DMS153 (cell line): ENCODE measurements around the gene LAMA1.

Experiments
- DNase-seq: peaks from one replicate; lab custom pipeline; 2025; lab: John Stamatoyannopoulos, UW

Gene LAMA1

GRCh38 chr18:7112936-7113335 lies 4.7 kb downstream of the LAMA1 start:
- DNase-seq, result no peak

DNA sequence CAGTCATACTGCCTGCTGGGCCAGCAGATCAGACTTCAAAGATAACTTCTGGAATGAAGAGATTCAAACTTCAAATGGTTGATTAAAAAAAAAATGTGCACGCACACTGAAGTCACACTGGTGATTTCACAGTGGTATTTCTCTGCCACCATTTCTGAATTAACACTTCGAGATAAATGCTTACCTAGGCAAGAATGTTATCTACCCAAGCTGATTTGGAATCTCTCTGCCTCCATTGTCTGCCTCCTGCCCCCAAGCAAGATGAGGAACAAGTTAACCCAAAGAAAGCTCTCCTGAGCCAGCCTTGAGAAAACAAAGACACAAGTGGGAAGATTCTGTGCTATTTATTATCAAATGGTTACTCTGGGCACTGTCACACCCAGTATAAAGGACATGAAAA lies 6.5 kb downstream of the LAMA1 start:
- DNase-seq, result no peak

DNA sequence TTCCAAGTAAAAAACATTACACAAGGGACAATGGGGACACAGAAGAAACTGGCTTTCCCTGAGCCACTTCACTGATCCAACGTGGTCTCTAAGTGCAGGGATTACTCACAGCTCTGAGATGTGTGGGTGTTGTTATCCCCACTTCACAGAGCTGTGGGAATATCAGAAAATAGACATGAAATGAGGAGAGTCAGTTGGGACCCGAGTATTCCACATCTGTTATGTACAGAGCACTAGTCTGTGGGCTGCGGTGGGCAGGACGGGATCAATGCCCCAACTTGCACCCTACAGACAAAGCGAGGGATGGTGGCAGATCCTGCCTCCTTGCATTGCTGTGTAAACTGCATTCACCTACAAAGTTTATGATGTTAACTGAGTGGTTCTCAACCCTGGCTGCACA lies 11.7 kb downstream of the LAMA1 start:
- no peak for DNase-seq

DNA sequence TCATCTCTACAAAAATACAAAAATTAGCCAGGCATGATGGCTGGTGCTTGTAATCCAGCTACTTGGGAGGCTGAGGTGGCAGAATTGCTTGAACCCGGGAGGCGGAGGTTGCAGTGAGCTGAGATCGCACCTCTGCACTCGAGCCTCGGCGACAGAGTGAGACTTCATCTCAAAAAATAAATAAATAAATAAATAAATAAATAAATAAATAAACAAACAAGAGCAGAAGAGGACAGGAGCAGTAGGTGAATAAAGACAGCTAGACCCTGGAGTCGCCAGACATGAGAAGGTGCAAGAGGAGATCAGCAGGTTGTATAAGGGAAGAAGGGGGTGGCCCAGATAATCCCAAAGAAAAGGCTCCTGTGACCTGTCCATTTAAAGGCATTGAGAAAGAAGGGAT lies 12.3 kb downstream of the LAMA1 start:
- no peak for DNase-seq

- DNase-seq, result no peak
These were observed 12.9 kb downstream of the LAMA1 start for GRCh38 chr18:7104649-7105048.

- no peak for DNase-seq
These were observed 15.5 kb downstream of the LAMA1 start for GRCh38 chr18:7102131-7102530.

DNA sequence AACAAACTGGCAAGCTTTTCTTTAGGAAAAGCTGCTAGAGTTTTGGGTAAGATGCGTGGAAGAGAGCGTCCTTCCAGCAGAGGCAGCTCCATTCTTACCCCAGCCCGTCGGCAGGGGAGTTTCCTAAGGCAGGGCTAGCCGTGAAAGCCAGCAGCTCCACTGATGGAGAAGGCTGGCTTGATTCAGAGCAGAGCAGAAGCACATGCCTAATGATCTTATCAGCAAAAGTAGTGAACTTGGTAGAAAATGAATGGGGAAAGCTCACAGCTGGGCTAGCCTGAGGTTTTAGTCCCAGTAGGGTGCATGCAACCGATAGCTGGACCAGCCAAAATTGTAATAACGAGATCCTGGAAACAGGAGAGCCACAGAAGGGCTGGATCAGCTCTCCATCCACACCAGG lies 20.8 kb downstream of the LAMA1 start:
- no peak for DNase-seq

DNA sequence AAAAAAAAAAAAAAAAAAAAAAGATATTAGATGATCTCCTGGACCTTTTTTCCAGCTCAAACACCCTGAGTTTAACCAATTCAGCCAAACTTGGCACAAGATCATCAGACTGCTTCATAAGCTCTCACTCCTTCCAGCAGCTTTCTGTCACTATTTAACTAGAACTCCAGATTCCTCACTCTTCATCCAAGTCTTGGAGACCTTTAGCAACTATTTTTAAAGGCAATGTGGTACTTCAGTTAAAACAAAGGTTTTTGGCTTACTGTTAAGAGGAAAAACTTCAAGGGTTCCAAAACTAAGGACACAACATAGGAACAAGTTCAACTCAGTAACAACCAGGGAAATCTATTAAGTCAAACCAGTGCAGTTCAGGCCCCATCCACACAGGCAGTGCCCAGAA lies 23.2 kb downstream of the LAMA1 start:
- DNase-seq, result no peak

DNA sequence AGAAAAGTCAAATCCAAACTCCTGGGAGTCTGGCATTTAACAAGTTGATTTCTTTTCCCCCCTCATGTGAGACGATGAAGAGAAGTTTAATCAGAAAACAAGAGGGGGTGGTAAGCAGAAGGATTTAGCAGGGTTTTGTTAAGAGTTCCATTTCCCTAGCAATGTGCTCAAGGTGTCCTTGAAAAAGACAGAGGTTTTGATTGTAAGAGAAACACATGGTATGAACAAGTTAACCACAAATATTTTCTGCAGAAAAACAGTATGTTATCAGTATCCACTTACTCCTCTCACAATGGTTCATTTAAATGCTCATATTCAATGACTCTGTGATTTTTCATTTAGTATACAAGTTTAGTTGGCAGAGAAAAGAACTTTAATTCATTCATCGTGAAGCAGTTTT lies 26.8 kb downstream of the LAMA1 start:
- no peak for DNase-seq

GRCh38 chr18:7089369-7089768 lies 28.2 kb downstream of the LAMA1 start:
- no peak for DNase-seq

GRCh38 chr18:7084080-7085065 lies 33.2 kb downstream of the LAMA1 start:
- no peak for DNase-seq

GRCh38 chr18:7082671-7083070 lies 34.9 kb downstream of the LAMA1 start:
- DNase-seq, result no peak

DNA sequence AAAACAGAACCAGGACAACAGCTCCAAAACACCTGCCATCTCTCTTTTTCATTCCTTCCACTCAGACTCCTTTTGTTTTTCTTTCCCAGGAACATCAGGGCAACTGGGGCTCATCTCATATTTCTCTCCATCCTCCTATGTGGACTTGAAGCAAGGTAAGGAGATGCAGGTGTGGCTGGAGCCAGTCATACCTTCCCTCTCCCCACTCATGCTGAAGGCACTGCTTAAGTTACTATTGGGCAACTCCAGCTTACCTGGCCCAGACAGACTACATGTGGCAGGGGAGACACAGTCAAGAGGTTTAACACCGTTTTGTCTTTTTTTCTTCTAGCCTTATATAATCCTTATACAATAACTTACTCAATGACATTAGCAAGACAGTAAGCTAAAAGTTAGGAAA lies 38.4 kb downstream of the LAMA1 start:
- no peak for DNase-seq

DNA sequence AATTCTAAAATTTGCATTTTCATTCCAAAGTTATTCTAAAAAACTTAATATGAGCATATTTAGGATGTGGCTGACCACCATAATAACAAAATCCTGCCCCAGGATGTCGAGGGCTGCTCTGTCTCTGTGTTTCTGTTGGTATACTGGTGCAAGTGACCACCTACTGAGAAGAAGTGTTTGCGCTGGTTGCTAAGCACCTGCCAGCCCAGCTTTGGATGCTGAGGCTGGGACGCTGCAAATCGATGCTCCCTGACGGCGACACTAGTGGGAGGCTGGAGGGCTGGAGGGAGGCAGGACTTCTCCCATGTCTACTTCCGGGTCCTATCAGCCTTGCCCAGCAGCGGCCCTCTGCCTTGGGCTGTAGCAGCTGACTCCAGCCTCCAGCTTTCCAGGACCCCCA lies 45.0 kb downstream of the LAMA1 start:
- no peak for DNase-seq

DNA sequence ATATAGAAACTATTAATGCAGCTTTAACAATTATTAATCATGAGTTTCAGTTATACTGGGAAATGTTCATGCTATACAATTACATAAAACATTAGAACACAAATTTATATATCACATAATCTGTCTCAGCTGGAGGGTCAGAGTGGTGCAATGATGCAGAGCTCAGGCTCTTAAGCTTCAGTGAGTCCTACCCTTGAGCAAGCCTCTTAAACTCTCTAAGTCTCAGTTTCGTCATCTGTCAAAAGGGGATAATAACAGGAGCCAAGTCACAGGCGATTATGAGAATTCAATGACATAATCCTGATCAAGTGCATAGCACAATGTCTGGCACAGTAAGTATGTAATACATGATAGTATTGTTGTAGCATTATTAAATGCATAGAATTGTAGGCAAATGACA lies 46.0 kb downstream of the LAMA1 start:
- DNase-seq, result no peak

GRCh38 chr18:7070466-7070865 lies 47.1 kb downstream of the LAMA1 start:
- no peak for DNase-seq

- DNase-seq, result no peak
These were observed 48.6 kb downstream of the LAMA1 start for GRCh38 chr18:7068871-7069590.

GRCh38 chr18:7066965-7067555 lies 50.5 kb downstream of the LAMA1 start:
- DNase-seq, result no peak

DNA sequence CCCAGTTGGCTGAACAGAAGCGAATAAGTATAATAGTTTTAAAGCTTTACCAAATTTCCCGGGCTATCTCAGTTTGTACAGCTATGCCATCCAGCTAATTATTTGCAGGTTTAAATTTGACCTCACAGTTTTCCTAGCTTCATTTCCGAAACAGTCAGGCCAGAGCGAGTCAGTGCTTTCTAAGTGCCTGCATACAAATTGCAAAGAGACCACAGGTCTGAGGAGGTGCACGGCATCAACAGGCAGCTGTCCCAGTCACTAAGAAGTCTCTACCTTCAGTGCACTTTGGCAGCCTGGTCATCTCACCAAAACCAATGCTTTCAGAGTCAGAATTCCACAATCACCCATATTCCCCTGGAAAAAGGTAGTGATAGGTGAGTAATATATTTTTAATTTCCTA lies 51.9 kb downstream of the LAMA1 start:
- no peak for DNase-seq

DNA sequence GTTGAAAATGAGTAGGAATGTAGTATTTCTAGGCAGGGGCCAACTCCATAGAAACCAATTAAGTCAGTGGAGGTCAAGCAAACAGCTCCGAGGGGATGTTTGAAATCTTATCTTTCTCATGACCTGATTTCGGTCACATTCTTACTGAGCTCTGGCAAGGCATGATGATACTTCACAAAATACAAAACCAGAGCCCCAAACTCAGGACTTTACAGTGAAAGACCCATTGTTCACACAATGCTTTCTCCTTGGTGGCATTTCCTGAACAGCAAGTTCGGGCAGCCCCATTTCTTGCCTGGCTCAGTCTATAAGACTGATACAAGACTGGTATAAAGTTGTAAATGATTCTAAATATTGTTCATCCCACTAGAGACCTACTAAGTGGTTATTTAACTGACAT lies 53.3 kb downstream of the LAMA1 start:
- no peak for DNase-seq

GRCh38 chr18:7062811-7063210 lies 54.8 kb downstream of the LAMA1 start:
- no peak for DNase-seq

GRCh38 chr18:7062236-7062635 lies 55.4 kb downstream of the LAMA1 start:
- DNase-seq, result no peak

GRCh38 chr18:7059276-7059675 lies 58.3 kb downstream of the LAMA1 start:
- DNase-seq, result no peak
